ENCODE data around the gene FAM89B.
A peak's percentile ranks its signal among the peaks of the same experiment; 100 is the strongest.
"Not testable (repeated sequence)": the region's sequence is repeated elsewhere in the genome, so short reads cannot be mapped to it uniquely, and the experiment has no call there.

Gene FAM89B

GRCh38 chr11:65572356-65573051 is at the start of gene FAM89B:
Gene FAM89B, plus strand, starts transcription at chr11:65572538. Its CDS starts 132 bp downstream, at chr11:65572670.
- TF ChIP-seq CTCF (IDR thresholded peaks at IDR 0.05; ENCODE audit: control insufficient read depth, extremely low read depth, insufficient read depth) = no peak
- peak; percentile 52 for DNase-seq (ENCODE audit: low read depth)
- peak within 1 kb of the TSS; percentile 97 for H3K4me3 ChIP-seq (ENCODE audit: low read depth, low read length)

GRCh38 chr11:65522718-65523630 is 49.4 kb upstream of the FAM89B start:
- not testable (repeated sequence) for DNase-seq (ENCODE audit: low read depth); H3K4me3 ChIP-seq (ENCODE audit: low read depth, low read length)

- not testable (repeated sequence) for H3K4me3 ChIP-seq (ENCODE audit: low read depth, low read length); DNase-seq (ENCODE audit: low read depth)
These were observed 48.7 kb upstream of the FAM89B start for GRCh38 chr11:65523631-65523968.

- no peak for TF ChIP-seq CTCF (IDR thresholded peaks at IDR 0.05; ENCODE audit: control insufficient read depth, extremely low read depth, insufficient read depth)
- no peak for DNase-seq (ENCODE audit: low read depth)
- H3K4me3 ChIP-seq (ENCODE audit: low read depth, low read length) = no peak overlapping the region
These were observed 48.2 kb upstream of the FAM89B start for GRCh38 chr11:65524014-65524740.

GRCh38 chr11:65524741-65525545 is 47.4 kb upstream of the FAM89B start, which contains the start of gene SCYL1:
Gene SCYL1, plus strand, starts transcription at chr11:65525083. Its CDS starts 71 bp downstream, at chr11:65525154.
- peak within 1 kb of the TSS; percentile 94 for H3K4me3 ChIP-seq (ENCODE audit: low read depth, low read length)
- no peak for TF ChIP-seq CTCF (IDR thresholded peaks at IDR 0.05; ENCODE audit: control insufficient read depth, extremely low read depth, insufficient read depth)
- DNase-seq (ENCODE audit: low read depth) = no peak

- no peak for DNase-seq (ENCODE audit: low read depth)
- H3K4me3 ChIP-seq (ENCODE audit: low read depth, low read length) = peak overlapping the region; percentile 94
- TF ChIP-seq CTCF (IDR thresholded peaks at IDR 0.05; ENCODE audit: control insufficient read depth, extremely low read depth, insufficient read depth) = no peak
These were observed 46.5 kb upstream of the FAM89B start for GRCh38 chr11:65525546-65526480.

Data from LNCaP clone FGC (cell line).